H1 (cell line): Measurements from ENCODE around the gene AFTPH. TPM values are rescaled to one million over a fixed set of nuclear protein-coding genes. Genes with fewer than 3 reads are reported as not detected.

Experiments
- CTCF ChIA-PET: fragments of 300-600 bp; sonication (Branson Sonifier 250); formaldehyde crosslinking; loops from one replicate; lab custom pipeline; 2021; ENCODE audit not compliant: partially characterized antibody; lab: Charles Lee
- POLR2A ChIA-PET: fragments of 300-600 bp; sonication (Branson Sonifier 250); formaldehyde crosslinking; loops from one replicate; lab custom pipeline; 2021; ENCODE audit warnings: inconsistent platforms; ENCODE audit not compliant: partially characterized antibody; lab: Charles Lee
- DNase-seq, 2 experiments: peaks; one replicate each; pipeline versions ENCODE4 v3.0.0 to v3.0.0-alpha.2; 2010 to 2022; ENCODE audit warnings: low spot score in 2 of 2, low read depth in 1 of 2, mixed read lengths in 1 of 2
- FAIRE-seq: peaks from 2 replicates; lab custom pipeline; 2011; peaks lifted over from hg19 to GRCh38; lab: Jason Lieb, UNC
- H2AFZ ChIP-seq: 2 replicates; pipeline ENCODE4 v1.8.1; 2012; ENCODE audit warnings: low read length, inconsistent platforms
- H2AK5ac ChIP-seq: 2 replicates; pipeline ENCODE4 v1.6.1; 2013; ENCODE audit warnings: low read depth, low read length
- H2BK120ac ChIP-seq: replicated peaks from 2 replicates; pipeline ENCODE3; 2013; ENCODE audit warnings: low read depth, low read length, inconsistent platforms
- H2BK12ac ChIP-seq: 2 replicates; pipeline ENCODE4 v1.6.1; 2013; ENCODE audit warnings: low read depth, low read length
- H2BK15ac ChIP-seq: 2 replicates; pipeline ENCODE4 v1.6.1; 2013; ENCODE audit warnings: low read length
- H2BK20ac ChIP-seq: 2 replicates; pipeline ENCODE4 v1.6.1; 2013; ENCODE audit warnings: low read length
- H2BK5ac ChIP-seq: 2 replicates; pipeline ENCODE4 v1.6.1; 2013; ENCODE audit warnings: low read depth, low read length
- H3K14ac ChIP-seq: 2 replicates; pipeline ENCODE4 v1.6.1; 2013; ENCODE audit warnings: inconsistent platforms; ENCODE audit not compliant: insufficient read length
- H3K18ac ChIP-seq: 2 replicates; pipeline ENCODE4 v1.6.1; 2013; ENCODE audit warnings: low read length; ENCODE audit errors: extremely low read depth
- H3K23ac ChIP-seq: 2 replicates; pipeline ENCODE4 v1.6.1; 2013; ENCODE audit warnings: inconsistent platforms; ENCODE audit not compliant: insufficient read length
- H3K23me2 ChIP-seq: 2 replicates; pipeline ENCODE4 v1.6.1; 2013; ENCODE audit warnings: low read depth, low read length
- H3K27ac ChIP-seq: 2 replicates; pipeline ENCODE4 v1.6.1; 2011; ENCODE audit warnings: low read depth, low read length, inconsistent platforms
- H3K27me3 ChIP-seq, 4 experiments: replicated peaks in 1 of 4; 1 replicate in 1 of 4; 2 replicates in 3 of 4; pipeline versions ENCODE4 v1.6.1 to v1.8.1; 2011 to 2013; ENCODE audit warnings: low read length in 3 of 4, mild to moderate bottlenecking in 3 of 4, inconsistent platforms in 2 of 4, mixed read lengths in 2 of 4, moderate library complexity in 1 of 4; ENCODE audit not compliant: control insufficient read depth in 3 of 4, insufficient read depth in 3 of 4; ENCODE audit errors: extremely low read depth in 1 of 4
- H3K36me3 ChIP-seq, 4 experiments: 2 replicates each; pipeline versions ENCODE4 v1.6.1 to v1.8.1; 2011 to 2013; ENCODE audit warnings: mild to moderate bottlenecking in 4 of 4, low read length in 3 of 4, moderate library complexity in 2 of 4, control low read depth in 1 of 4, inconsistent platforms in 1 of 4; ENCODE audit not compliant: insufficient read depth in 4 of 4, control insufficient read depth in 2 of 4
- H3K4ac ChIP-seq: replicated peaks from 2 replicates; pipeline ENCODE3; 2013; ENCODE audit warnings: low read length, low read depth, mixed read lengths, inconsistent platforms; ENCODE audit not compliant: insufficient read length
- H3K4me1 ChIP-seq, 4 experiments: replicated peaks in 1 of 4; 1 replicate in 1 of 4; 2 replicates in 3 of 4; pipeline versions ENCODE4 v1.6.1 to v1.8.1; 2011 to 2013; ENCODE audit warnings: low read length in 3 of 4, inconsistent platforms in 2 of 4, mixed read lengths in 1 of 4; ENCODE audit not compliant: insufficient read depth in 4 of 4, control insufficient read depth in 3 of 4
- H3K4me2 ChIP-seq, 2 experiments: 2 replicates each; pipeline versions ENCODE4 v1.6.1 to v1.8.1; 2011 to 2013; ENCODE audit warnings: low read depth in 2 of 2, low read length in 2 of 2, control low read depth in 1 of 2, inconsistent platforms in 1 of 2, mild to moderate bottlenecking in 1 of 2; ENCODE audit not compliant: insufficient read depth in 1 of 2
- H3K4me3 ChIP-seq, 4 experiments: fragments of 200-600, 300-600 bp in 1 of 4; sonication (generic), shearing (Covaris generic), sonication (Bioruptor Twin) in 1 of 4; 2 replicates each; pipeline versions ENCODE4 v1.5.1 to v1.8.1; 2011 to 2016; ENCODE audit warnings: low read length in 4 of 4, low read depth in 3 of 4, control low read depth in 2 of 4, inconsistent platforms in 2 of 4, mild to moderate bottlenecking in 2 of 4, mixed read lengths in 1 of 4, moderate library complexity in 1 of 4; ENCODE audit not compliant: insufficient read depth in 2 of 4; ENCODE audit errors: extremely low read depth in 1 of 4
- H3K56ac ChIP-seq: replicated peaks from 2 replicates; pipeline ENCODE3; 2013; ENCODE audit warnings: low read depth, mild to moderate bottlenecking, mixed read lengths, low read length, inconsistent platforms; ENCODE audit not compliant: insufficient read length
- H3K79me1 ChIP-seq: 2 replicates; pipeline ENCODE4 v1.6.1; 2013; ENCODE audit warnings: low read depth, low read length, control low read depth
- H3K79me2 ChIP-seq, 2 experiments: 2 replicates each; pipeline versions ENCODE4 v1.6.1 to v1.8.1; 2012 to 2013; ENCODE audit warnings: low read length in 2 of 2, mild to moderate bottlenecking in 2 of 2, inconsistent platforms in 1 of 2; ENCODE audit not compliant: insufficient read depth in 2 of 2, control insufficient read depth in 1 of 2
- H3K9ac ChIP-seq, 4 experiments: replicated peaks in 1 of 4; 1 replicate in 1 of 4; 2 replicates in 3 of 4; pipeline versions ENCODE4 v1.6.1 to v1.8.1; 2011 to 2013; ENCODE audit warnings: low read depth in 3 of 4, low read length in 3 of 4, control low read depth in 2 of 4, mild to moderate bottlenecking in 2 of 4, moderate library complexity in 2 of 4, inconsistent platforms in 1 of 4; ENCODE audit errors: extremely low read depth in 1 of 4
- H3K9me3 ChIP-seq, 2 experiments: 2 replicates each; pipeline versions ENCODE4 v1.6.1 to v1.8.1; 2012 to 2013; ENCODE audit warnings: mild to moderate bottlenecking in 2 of 2, moderate library complexity in 2 of 2, control low read depth in 1 of 2, inconsistent platforms in 1 of 2, low read depth in 1 of 2, low read length in 1 of 2, mixed read lengths in 1 of 2; ENCODE audit not compliant: insufficient read depth in 2 of 2
- H4K20me1 ChIP-seq, 2 experiments: replicated peaks in 1 of 2; 2 replicates each; pipeline versions ENCODE3 to v1.8.1; 2011 to 2013; ENCODE audit warnings: inconsistent platforms in 2 of 2, low read length in 2 of 2, mild to moderate bottlenecking in 1 of 2; ENCODE audit not compliant: insufficient read depth in 2 of 2, control insufficient read depth in 1 of 2
- H4K5ac ChIP-seq: 2 replicates; pipeline ENCODE4 v1.6.1; 2013; ENCODE audit warnings: low read length, low read depth, mixed read lengths, inconsistent platforms; ENCODE audit not compliant: insufficient read length
- H4K8ac ChIP-seq: 2 replicates; pipeline ENCODE4 v1.8.0; 2013; ENCODE audit warnings: mild to moderate bottlenecking, moderate library complexity, low read length, inconsistent platforms; ENCODE audit not compliant: insufficient read depth; ENCODE audit errors: extremely low read depth
- H4K91ac ChIP-seq: replicated peaks from 2 replicates; pipeline ENCODE3; 2013; ENCODE audit warnings: low read length, mixed read lengths, inconsistent platforms; ENCODE audit not compliant: insufficient read length
- CTBP2 ChIP-seq: IDR thresholded peaks from 2 replicates; pipeline ENCODE4 v1.7.0; 2011; ENCODE audit warnings: borderline replicate concordance, mild to moderate bottlenecking, moderate library complexity, mixed read lengths, low read length; ENCODE audit not compliant: insufficient read depth, insufficient read length
- EZH2 ChIP-seq: fragments of 200-600 bp; sonication (generic); IDR thresholded peaks from 2 replicates; pipeline ENCODE4 v1.7.1; 2012; ENCODE audit warnings: low read depth, mild to moderate bottlenecking, moderate library complexity, low read length, inconsistent platforms; ENCODE audit not compliant: severe bottlenecking
- GTF2F1 ChIP-seq: IDR thresholded peaks from 2 replicates; pipeline ENCODE4 v1.6.1; 2012; ENCODE audit warnings: low read depth, low read length, improper control_type of control experiment, borderline replicate concordance
- HDAC6 ChIP-seq: IDR thresholded peaks from one replicate; pipeline ENCODE4 v1.7.1; 2012; ENCODE audit warnings: low read depth, mild to moderate bottlenecking, inconsistent platforms, low read length, moderate library complexity
- NANOG ChIP-seq: IDR thresholded peaks from 2 replicates; pipeline ENCODE4 v1.6.1; 2011; ENCODE audit warnings: low read length, low read depth, mild to moderate bottlenecking, inconsistent platforms; ENCODE audit not compliant: insufficient read depth, poor library complexity, severe bottlenecking
- WGBS, 2 experiments: shearing (Covaris generic) in 1 of 2; methylation state at CpG; one replicate each; pipeline versions ENCODE4 v1.1.6 to v1.1.7; 2013 to 2015; ENCODE audit warnings: low lambda C conversion rate in 2 of 2, mixed read lengths in 2 of 2, inconsistent platforms in 1 of 2, low coverage in 1 of 2, missing lambda C conversion rate in 1 of 2; ENCODE audit not compliant: insufficient replicate concordance in 2 of 2, insufficient coverage in 1 of 2, insufficient read length in 1 of 2; ENCODE audit errors: extremely low coverage in 1 of 2, missing lambda C conversion rate in 1 of 2; 5-methylcytosine and 5-hydroxymethylcytosine counted together
- polyA plus RNA-seq, 7 experiments: library from polyadenylated mRNA; depleted of rRNA in 3 of 7; stranded (reverse) in 5 of 7; unstranded in 2 of 7; fragments of >200 nt in 5 of 7; fragments of 200-250 nt in 2 of 7; gene quantifications; 1 replicate in 5 of 7; 2 replicates in 1 of 7; 4 replicates in 1 of 7; pipeline versions ENCODE4 v1.2.1 to v1.2.3, GENCODE V29; 2011 to 2013; ENCODE audit warnings: missing spikeins in 2 of 7, mixed read lengths in 2 of 7
- total RNA-seq: library from RNA; stranded (reverse); fragmentation: NEBNext Ultra II Directional; extraction: Animal tissue kit (Norgen Biotek cat#: 25700); gene quantifications from 2 replicates; pipeline ENCODE4 v1.2.1, GENCODE V29; 2021

AFTPH gene
- total and polyA plus RNA-seq, 2 of the 8 experiments (the other 6 are each of a cell fraction or from before 2014, with no cell fraction given): 7.3 to 15.0 TPM

DNA sequence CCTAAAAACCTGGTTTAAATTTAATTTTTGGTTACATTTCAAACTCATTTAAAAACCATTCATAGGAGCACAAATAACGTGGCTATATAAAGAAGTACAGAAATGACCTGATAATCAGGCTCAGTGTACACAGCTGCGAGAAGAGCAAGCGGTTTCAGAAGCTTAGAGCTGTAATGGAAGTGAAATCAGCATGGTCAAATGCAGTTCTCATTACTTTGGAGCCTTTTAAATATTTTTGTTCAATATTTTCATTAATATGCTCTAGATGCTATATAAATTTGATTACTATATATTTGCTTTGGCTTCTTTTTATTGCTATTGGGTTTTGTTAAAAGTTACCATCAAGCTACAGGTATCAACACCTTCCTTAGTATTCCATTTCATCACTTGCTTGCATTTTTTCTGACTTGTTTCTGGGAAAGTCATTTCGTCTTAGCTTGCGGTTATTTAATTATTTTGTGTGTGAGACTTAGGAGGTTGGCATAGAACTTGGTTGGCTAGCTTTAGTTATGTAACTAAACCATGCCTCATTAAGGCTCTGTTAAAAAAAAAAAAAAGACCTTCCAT is 58.7 kb downstream of the AFTPH start:
- Histone ChIP-seq H3K9ac (no peak overlapping the region), H4K5ac (no peak overlapping the region), H4K8ac (no peak overlapping the region), H3K23ac (no peak overlapping the region), H2AFZ (no peak overlapping the region), H2BK5ac (no peak overlapping the region), H3K14ac (no peak overlapping the region), H2BK120ac (no peak overlapping the region), H4K20me1 (peaks cover 0 to under 1% of the 10 kb centered on the region in 2 experiments), H3K27ac (no peak overlapping the region), H3K18ac (no peak overlapping the region), H2BK12ac (no peak overlapping the region), H4K91ac (no peak overlapping the region), H3K4me3 (no peak overlapping the region), H3K4me1 (peaks cover 0 to 3% (median 0%) of the 10 kb centered on the region in 4 experiments; a peak in 1 of 7 replicates), H3K36me3 (peaks cover 0 to 7% (median 2%) of the 10 kb centered on the region in 4 experiments; a peak in 2 of 8 replicates), H3K9me3 (no peaks in the 10 kb centered on the region), H2BK20ac (no peak overlapping the region), H2AK5ac (no peak overlapping the region), H3K56ac (no peak overlapping the region), H3K27me3 (no peaks in the 10 kb centered on the region), H3K79me1 (no peaks in the 10 kb centered on the region), H3K79me2 (no peaks in the 10 kb centered on the region), H3K4me2 (no peak overlapping the region), H3K23me2 (no peaks in the 10 kb centered on the region), H3K4ac (no peak overlapping the region), H2BK15ac (no peak overlapping the region)
- DNase-seq (no peak), FAIRE-seq (no peak)
- TF ChIP-seq EZH2: no peak
- TF ChIP-seq CTBP2: no peak
- no peak for TF ChIP-seq NANOG
- TF ChIP-seq HDAC6: no peak
- TF ChIP-seq GTF2F1: no peak
- POLR2A ChIA-PET: interaction anchor here (0.7 to 1.6 kb wide), 3 partner anchors 12 to 70 kb away, joined by 3 to 4 read pairs (median 3); partner anchors contain the start of gene SERTAD2
- CTCF ChIA-PET: interaction anchor here (0.7 to 3.3 kb wide), 8 partner anchors 9 to 358 kb away, joined by 3 to 13 read pairs (median 4); no protein-coding TSS in a partner anchor
- 90% methylated on average over 5 of the region's 5 CpGs; no CpG with 5 or more reads in 1 of the 2 experiments for WGBS, 2 experiments
